Epidermal melanocyte (primary cell): ENCODE data around the gene ITPKC.

Source experiments
- DNase-seq: peaks from one replicate; pipeline ENCODE4 v3.0.0; 2011; ENCODE audit warnings: low spot score; ENCODE audit not compliant: insufficient read length

ITPKC gene

GRCh38 chr19:40786060-40787037 is 69.4 kb downstream of the ITPKC start:
- no peak for DNase-seq
